Measurements from ENCODE around the gene ATPAF2. TPM values are rescaled to one million over a fixed set of nuclear protein-coding genes. Genes with fewer than 3 reads are reported as not detected.

ATPAF2 gene
- total and polyA plus RNA-seq, 2 donors (not counting 3 experiments of a cell fraction or from before 2014, with no cell fraction given), result 23.2 to 35.7 TPM

DNA sequence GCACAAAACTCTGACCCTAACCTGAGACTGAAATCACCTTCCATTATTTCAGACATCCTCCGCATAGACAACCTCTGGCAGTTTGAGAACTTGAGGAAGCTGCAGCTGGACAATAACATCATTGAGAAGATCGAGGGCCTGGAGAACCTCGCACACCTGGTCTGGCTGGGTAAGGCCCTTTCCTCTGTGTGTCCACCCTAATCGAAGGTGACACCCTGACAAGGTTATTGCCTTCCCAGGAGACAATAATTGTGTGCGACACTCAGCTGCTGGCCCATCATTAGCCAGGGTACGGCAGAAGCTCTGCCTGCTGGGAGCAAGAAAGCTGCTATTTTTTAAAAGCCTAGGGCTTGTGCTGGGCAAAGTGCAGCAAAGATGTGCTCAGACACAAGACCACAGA, 55.2 kb downstream of the ATPAF2 start:
- Histone ChIP-seq H3K27ac (ENCODE audit: insufficient read depth, low read depth, low read length) (no peak overlapping the region), H3K4me3 (replicated peaks in 1 of 3; ENCODE audit: insufficient read depth in 1 of 3, low read depth in 1 of 3, low read length in 3 of 3) (no peak overlapping the region), H4K20me1 (replicated peaks; ENCODE audit: control insufficient read depth, extremely low read depth, insufficient read depth, low read length) (no peaks in the 10 kb centered on the region), H3K27me3 (ENCODE audit: control insufficient read depth in 2 of 2, insufficient read depth in 2 of 2, low read length in 2 of 2) (no peaks in the 10 kb centered on the region), H3K9me1 (replicated peaks; ENCODE audit: control insufficient read depth, extremely low read depth, insufficient read depth, low read length) (no peaks in the 10 kb centered on the region), H3K9me3 (replicated peaks; ENCODE audit: control insufficient read depth, insufficient read depth, low read length) (no peaks in the 10 kb centered on the region), H3K4me1 (ENCODE audit: control insufficient read depth, extremely low read depth, insufficient read depth, low read length) (no peaks in the 10 kb centered on the region), H3K79me2 (ENCODE audit: control insufficient read depth, insufficient read depth, low read length) (no peaks in the 10 kb centered on the region), H3K36me3 (ENCODE audit: control insufficient read depth in 2 of 2, extremely low read depth in 1 of 2, insufficient read depth in 2 of 2, low read length in 2 of 2) (no peaks in the 10 kb centered on the region), H3K4me2 (ENCODE audit: insufficient read depth, low read length) (no peak overlapping the region), H3K9ac (replicated peaks; ENCODE audit: extremely low read depth, insufficient read depth, low read length) (no peak overlapping the region), H2AFZ (ENCODE audit: low read depth, low read length) (no peak overlapping the region)
- intact Hi-C loops (cut with micrococcal nuclease), result no loop called here
- no TSS peak for BruUV-seq (replicated peaks)
- dilution Hi-C loops (cut with MboI; ENCODE audit: extremely low pct_ligation_motif_present, low sequenced_read_pairs), result no loop called here
- TF ChIP-seq MYC (IDR thresholded peaks at IDR 0.05; ENCODE audit: low read depth, low read length) (no peak), EZH2 (IDR thresholded peaks at IDR 0.05; ENCODE audit: borderline replicate concordance, low read depth, low read length, severe bottlenecking) (no peak), JUN (IDR thresholded peaks at IDR 0.05; ENCODE audit: borderline replicate concordance, insufficient read depth, insufficient read length, low read depth) (no peak), FOS (IDR thresholded peaks at IDR 0.05; ENCODE audit: borderline replicate concordance, insufficient read depth, low read length) (no peak), GATA2 (IDR thresholded peaks at IDR 0.05; ENCODE audit: insufficient read depth, insufficient read length, low read depth, low read length) (no peak), POLR2A (IDR thresholded peaks at IDR 0.05; ENCODE audit: low read depth, low read length) (no peak), POLR2AphosphoS5 (IDR thresholded peaks at IDR 0.05; ENCODE audit: insufficient read depth, low read depth, low read length) (no peak)
- TF ChIP-seq, protein P1, sequence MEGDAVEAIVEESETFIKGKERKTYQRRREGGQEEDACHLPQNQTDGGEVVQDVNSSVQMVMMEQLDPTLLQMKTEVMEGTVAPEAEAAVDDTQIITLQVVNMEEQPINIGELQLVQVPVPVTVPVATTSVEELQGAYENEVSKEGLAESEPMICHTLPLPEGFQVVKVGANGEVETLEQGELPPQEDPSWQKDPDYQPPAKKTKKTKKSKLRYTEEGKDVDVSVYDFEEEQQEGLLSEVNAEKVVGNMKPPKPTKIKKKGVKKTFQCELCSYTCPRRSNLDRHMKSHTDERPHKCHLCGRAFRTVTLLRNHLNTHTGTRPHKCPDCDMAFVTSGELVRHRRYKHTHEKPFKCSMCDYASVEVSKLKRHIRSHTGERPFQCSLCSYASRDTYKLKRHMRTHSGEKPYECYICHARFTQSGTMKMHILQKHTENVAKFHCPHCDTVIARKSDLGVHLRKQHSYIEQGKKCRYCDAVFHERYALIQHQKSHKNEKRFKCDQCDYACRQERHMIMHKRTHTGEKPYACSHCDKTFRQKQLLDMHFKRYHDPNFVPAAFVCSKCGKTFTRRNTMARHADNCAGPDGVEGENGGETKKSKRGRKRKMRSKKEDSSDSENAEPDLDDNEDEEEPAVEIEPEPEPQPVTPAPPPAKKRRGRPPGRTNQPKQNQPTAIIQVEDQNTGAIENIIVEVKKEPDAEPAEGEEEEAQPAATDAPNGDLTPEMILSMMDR (IDR thresholded peaks at IDR 0.05; ENCODE audit: extremely low read depth in 1 of 2, insufficient read depth in 1 of 2, low read depth in 1 of 2, low read length in 2 of 2), result no peak
- TF ChIP-seq, protein P2, sequence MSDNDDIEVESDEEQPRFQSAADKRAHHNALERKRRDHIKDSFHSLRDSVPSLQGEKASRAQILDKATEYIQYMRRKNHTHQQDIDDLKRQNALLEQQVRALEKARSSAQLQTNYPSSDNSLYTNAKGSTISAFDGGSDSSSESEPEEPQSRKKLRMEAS (IDR thresholded peaks at IDR 0.05; ENCODE audit: insufficient read depth, insufficient read length), result no peak
- CTCF ChIA-PET, result interaction anchor here (1.0 to 3.1 kb wide), 2 partner anchors 11 to 49 kb away, joined by 5 to 21 read pairs; partner anchors contain the start of genes DRC3 and TOM1L2
- POLR2A ChIA-PET, result no interaction called here
- DNase-seq (ENCODE audit: low read depth, low spot score), result no peak
- no peak for FAIRE-seq

Measured in endothelial cell of umbilical vein (primary cell).